Effector CD4-positive, alpha-beta T cell (primary cell): ENCODE results near the gene TXNDC9.
"Not testable (repeated sequence)": the region's sequence is repeated elsewhere in the genome, so short reads cannot be mapped to it uniquely, and the experiment has no call there.

Experiments
- DNase-seq: peaks from one replicate; pipeline ENCODE4 v3.0.0-alpha.2; 2020
- total RNA-seq: gene quantifications from one replicate; lab custom pipeline; 2026; lab: John Stamatoyannopoulos, UW

Gene TXNDC9
- total RNA-seq, result 13.3 reads per million, percentile 38 among the genes with 10 or more reads in this experiment

GRCh38 chr2:99335911-99336803 is at the start of gene TXNDC9:
TSS of gene TXNDC9 (minus strand) at chr2:99336333. CDS start at chr2:99333210, 3,123 bp downstream.
- DNase-seq, result peak; percentile 98

DNA sequence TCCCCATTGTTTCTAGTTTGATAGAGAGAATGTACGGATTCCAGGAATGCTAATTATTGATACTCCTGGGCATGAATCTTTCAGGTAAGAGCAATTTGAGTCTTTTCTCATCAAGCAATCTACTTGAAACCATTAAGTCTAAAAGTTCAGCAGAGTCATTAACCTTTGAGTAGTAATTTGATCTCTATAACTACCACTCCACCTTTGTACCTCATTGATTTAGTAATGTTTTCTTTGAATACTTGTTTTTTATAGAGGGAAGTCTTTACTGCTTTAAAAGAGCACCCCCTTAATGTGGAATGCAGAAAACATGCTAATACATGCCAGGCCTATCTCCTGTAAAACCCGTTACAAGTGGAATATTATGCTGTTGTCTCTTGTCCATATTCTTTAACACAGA is 46.0 kb upstream of the TXNDC9 start:
- no peak for DNase-seq

DNA sequence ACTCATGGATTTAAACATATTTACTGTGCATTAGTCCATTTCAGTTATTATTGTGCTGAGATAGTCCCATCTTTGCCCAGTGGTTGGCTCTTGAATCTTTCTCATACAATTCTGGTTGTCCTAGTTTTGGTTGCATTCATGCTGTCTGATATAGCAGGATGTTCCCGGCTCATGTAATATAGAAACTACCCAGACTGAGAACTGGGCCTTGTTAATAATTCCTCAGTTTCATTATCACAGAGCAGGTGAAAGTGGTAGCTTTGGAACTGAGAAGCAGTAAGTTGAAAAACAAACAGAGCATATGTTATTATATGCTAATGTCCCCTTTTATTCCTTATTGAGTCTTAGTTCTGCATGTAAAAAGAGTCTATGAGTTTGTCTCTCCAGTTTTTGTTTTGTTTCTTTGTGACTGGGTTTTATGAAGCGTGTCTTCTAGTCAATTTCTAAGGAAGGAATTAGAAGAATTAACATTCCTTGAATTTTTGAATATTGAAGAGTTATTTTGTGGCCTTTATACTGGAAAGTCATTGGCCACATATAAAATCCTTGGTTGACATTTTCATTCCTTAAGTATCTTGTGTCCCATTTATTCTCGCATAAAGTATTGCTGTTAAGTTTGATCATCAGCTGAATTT is 44.4 kb upstream of the TXNDC9 start:
- DNase-seq, result no peak

DNA sequence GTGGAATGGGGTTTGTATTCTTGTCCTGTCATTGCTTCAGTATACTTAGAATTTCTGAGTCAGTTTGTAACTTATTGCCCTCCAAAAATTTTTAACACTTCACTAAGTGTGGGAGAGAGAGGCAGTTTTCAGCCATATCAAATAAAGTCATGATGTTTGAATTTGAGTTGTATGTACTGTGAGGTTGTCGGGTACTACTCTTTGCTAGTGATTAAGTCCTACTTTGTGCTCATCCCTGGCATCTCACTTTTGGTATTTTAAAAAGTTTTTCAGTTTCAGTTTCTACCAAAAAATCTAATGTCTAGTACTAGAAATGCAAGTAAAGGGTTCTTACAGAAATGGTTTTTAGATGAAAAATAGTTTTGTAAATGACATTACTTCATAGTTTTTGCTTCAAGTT is 41.7 kb upstream of the TXNDC9 start:
- DNase-seq, result no peak

- no peak for DNase-seq
Measured at GRCh38 chr2:99376254-99376864, 40.2 kb upstream of the TXNDC9 start.

- DNase-seq, result no peak
Measured at GRCh38 chr2:99374747-99375146, 38.6 kb upstream of the TXNDC9 start.

- DNase-seq, result no peak
Measured at GRCh38 chr2:99373144-99373543, 37.0 kb upstream of the TXNDC9 start.

- not testable (repeated sequence) for DNase-seq
Measured at GRCh38 chr2:99368854-99369253, 32.7 kb upstream of the TXNDC9 start.

DNA sequence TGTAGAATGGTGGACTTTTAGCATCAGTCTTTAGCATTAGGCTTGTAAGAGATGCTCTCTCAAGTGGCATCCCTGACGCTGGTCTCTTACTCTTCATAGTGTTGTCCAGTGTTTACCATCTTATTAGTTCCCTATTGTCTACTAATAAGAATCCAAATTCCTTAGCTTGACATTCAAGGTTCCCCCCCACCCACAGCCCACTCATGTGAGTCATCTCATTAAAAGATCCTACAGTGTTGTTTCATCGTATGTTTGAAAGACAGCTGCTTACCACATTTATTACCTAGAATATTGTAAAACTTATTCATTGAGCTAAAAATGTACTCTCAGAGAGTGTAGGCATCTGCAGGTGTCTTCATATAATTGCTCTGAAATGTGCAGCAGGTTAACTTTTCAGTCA is 29.5 kb upstream of the TXNDC9 start:
- DNase-seq, result no peak

DNA sequence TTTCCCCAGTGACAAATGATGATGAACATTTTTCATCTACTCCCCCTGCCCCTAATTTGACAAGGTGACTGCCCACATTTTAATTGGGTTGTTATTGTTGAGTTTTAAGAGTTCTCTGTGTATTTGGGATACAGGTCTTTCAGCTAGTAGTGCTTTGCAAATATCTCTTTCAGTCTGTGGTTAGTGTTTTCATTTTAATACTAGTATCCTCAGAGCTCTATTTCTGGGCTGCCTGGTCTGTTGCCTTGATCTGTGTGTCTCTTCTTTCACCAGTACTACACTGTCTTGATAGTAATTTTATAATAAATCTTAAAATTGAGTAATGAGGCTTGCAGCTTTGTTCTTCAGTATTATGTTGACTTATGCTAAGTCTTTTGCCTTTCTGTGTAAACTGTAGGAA is 20.7 kb upstream of the TXNDC9 start:
- no peak for DNase-seq

GRCh38 chr2:99354825-99355224 is 18.7 kb upstream of the TXNDC9 start:
- DNase-seq, result not testable (repeated sequence)

- DNase-seq, result no peak
Measured at GRCh38 chr2:99354070-99354469, 17.9 kb upstream of the TXNDC9 start.

DNA sequence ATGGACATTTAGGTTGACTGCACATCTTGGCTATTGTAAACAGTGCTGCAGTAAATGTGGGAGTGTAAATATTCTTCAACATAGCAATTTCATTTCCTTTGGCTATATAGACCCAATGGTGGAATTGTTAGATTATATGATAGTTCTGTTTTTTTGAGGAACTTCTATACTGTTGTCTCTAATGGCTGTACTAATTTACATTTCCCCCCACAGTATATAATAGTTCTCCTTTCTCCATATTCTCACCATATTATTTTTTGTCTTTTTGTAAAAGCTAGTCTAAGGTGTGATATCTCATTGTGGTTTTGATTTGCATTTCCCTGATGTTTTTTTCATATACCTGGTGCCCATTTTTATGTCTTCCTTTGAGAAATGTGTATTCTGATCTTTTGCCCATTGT is 14.1 kb upstream of the TXNDC9 start:
- DNase-seq, result no peak

- DNase-seq, result no peak
Measured at GRCh38 chr2:99348173-99348572, 12.0 kb upstream of the TXNDC9 start.

DNA sequence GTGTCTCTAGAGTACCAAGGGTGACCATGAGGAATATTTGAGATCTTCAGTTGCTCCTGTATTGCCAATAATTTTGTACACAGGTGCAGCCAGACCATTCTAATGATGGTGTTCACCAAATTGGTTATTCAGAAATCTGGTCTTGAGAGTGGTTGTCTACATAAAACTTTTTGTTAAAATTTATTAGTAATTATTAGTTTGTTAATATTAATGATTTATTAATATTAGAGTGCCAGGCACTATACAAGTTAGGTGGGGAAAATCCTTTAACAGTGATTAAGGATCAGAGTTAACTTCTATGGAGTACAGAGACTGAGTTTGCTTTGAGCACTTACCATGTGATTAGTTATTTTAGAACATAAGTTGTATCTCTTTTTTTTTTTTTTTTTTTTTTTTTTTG is 10.1 kb upstream of the TXNDC9 start:
- DNase-seq, result no peak

DNA sequence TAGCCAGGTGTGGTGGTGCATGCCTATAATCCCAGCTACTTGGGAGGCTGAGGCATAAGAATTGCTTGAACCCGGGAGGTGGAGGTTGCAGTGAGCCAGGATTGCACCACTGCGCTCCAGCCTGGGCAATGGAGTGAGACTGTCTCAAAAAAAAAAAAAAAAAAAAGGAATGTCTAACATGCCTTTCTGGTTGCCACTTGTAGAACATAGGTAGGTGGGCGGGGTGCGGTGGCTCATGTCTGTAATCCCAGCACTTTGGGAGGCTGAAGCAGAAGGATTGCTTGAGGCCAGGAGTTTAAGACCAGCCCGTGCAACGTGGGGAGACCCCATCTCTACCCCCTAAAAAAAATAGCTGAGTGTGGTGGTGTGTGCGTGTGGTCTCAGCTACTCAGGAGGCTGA is 9.3 kb upstream of the TXNDC9 start:
- not testable (repeated sequence) for DNase-seq

- no peak for DNase-seq
Measured at GRCh38 chr2:99342536-99342935, 6.4 kb upstream of the TXNDC9 start.

GRCh38 chr2:99340669-99341236 is 4.6 kb upstream of the TXNDC9 start:
- DNase-seq, result no peak

- DNase-seq, result no peak
Measured at GRCh38 chr2:99338029-99338585, 2.0 kb upstream of the TXNDC9 start.

- DNase-seq, result peak; percentile 88
Measured at GRCh38 chr2:99337113-99338028, 1.2 kb upstream of the TXNDC9 start, which contains the start of gene EIF5B. TSS of gene EIF5B (plus strand) at chr2:99337389. CDS start at chr2:99337555, 166 bp downstream.

- no peak for DNase-seq
Measured at GRCh38 chr2:99336804-99337112, 625 bp upstream of the TXNDC9 start.

DNA sequence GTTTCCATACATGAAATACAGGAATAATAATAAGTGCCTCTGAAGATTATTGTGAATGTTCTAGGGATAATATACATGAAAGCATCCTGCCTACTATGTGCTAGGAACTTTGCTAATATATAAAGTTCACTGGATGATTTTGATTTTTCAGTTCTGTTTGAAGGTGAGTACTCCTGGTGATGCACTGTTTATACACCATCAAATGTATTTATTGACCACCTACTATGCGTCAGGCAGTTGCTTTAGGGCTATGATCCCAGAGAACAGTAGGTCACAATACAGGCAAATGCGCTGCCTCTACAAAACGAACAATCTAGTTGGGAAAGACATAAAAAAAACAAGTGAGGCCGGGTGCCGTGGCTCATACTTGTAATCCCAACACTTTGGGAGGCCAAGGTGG is 10.7 kb downstream of the TXNDC9 start:
- DNase-seq, result no peak
